Lower leg skin (tissue), 3 donors: ENCODE results near the gene EEF1E1.

Source experiments
- POLR2A ChIP-seq, 2 donors: fragments of 450-650 bp; IDR thresholded peaks; one replicate each; pipeline ENCODE4 v1.6.1; 2016 to 2017; ENCODE audit warnings: antibody characterized with exemption in 2 of 2, mild to moderate bottlenecking in 1 of 2, moderate library complexity in 1 of 2
- TF ChIP-seq, protein P1 (sequence below), 3 donors: fragments of 450-650 bp; IDR thresholded peaks; one replicate each; pipeline ENCODE4 v1.5.1; 2016; ENCODE audit warnings: antibody characterized with exemption in 3 of 3, mild to moderate bottlenecking in 3 of 3, moderate library complexity in 2 of 3

DNA sequence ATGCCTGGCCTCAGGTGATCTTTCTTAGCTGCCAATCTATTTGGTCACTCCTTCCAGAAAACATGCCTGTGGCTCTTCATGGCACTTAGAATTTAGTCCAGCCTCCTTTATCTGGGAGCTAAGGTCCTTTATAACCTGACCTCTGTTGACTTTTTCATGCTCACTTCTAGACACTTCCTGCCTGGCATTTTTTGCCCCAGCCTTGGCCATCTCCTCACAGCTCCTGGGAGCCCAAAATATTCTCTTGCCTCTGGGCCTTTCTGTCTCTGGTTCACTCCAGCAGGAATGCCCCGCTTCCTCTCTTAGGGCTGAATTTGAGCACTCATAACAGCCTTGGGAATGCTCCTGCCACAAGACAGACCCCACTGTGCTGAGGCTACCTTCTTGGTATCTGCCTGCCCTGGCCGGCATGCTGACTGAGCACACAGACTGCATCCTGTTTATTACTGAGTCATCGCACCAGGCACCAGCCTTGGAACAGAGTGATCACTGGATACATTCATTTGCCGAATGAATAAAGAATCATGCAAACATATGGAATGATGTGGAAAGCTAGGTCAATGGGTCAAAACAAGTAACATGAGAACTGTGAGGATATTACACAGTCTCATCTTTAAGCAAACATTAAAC lies 5.8 kb upstream of the EEF1E1 start:
- TF ChIP-seq, protein P1, sequence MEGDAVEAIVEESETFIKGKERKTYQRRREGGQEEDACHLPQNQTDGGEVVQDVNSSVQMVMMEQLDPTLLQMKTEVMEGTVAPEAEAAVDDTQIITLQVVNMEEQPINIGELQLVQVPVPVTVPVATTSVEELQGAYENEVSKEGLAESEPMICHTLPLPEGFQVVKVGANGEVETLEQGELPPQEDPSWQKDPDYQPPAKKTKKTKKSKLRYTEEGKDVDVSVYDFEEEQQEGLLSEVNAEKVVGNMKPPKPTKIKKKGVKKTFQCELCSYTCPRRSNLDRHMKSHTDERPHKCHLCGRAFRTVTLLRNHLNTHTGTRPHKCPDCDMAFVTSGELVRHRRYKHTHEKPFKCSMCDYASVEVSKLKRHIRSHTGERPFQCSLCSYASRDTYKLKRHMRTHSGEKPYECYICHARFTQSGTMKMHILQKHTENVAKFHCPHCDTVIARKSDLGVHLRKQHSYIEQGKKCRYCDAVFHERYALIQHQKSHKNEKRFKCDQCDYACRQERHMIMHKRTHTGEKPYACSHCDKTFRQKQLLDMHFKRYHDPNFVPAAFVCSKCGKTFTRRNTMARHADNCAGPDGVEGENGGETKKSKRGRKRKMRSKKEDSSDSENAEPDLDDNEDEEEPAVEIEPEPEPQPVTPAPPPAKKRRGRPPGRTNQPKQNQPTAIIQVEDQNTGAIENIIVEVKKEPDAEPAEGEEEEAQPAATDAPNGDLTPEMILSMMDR (IDR thresholded peaks at IDR 0.05) = no peak
- no peak for TF ChIP-seq POLR2A (IDR thresholded peaks at IDR 0.05)
